Esophagus muscularis mucosa (tissue), 3 donors: ENCODE measurements around the gene CRACDL.

Experiments
- CTCF ChIP-seq, 3 experiments: fragments of 200-600 bp in 2 of 3; fragments of 450-650 bp in 1 of 3; sonication (generic) in 2 of 3; IDR thresholded peaks; one replicate each; pipeline ENCODE4 v1.5.1; 2017 to 2019; ENCODE audit warnings: antibody characterized with exemption in 3 of 3, mild to moderate bottlenecking in 2 of 3, moderate library complexity in 1 of 3
- POLR2AphosphoS5 ChIP-seq, 2 donors: sonication (generic); formaldehyde crosslinking; IDR thresholded peaks; one replicate each; pipeline ENCODE4 v1.6.1; 2017; ENCODE audit warnings: antibody characterized with exemption in 2 of 2

DNA sequence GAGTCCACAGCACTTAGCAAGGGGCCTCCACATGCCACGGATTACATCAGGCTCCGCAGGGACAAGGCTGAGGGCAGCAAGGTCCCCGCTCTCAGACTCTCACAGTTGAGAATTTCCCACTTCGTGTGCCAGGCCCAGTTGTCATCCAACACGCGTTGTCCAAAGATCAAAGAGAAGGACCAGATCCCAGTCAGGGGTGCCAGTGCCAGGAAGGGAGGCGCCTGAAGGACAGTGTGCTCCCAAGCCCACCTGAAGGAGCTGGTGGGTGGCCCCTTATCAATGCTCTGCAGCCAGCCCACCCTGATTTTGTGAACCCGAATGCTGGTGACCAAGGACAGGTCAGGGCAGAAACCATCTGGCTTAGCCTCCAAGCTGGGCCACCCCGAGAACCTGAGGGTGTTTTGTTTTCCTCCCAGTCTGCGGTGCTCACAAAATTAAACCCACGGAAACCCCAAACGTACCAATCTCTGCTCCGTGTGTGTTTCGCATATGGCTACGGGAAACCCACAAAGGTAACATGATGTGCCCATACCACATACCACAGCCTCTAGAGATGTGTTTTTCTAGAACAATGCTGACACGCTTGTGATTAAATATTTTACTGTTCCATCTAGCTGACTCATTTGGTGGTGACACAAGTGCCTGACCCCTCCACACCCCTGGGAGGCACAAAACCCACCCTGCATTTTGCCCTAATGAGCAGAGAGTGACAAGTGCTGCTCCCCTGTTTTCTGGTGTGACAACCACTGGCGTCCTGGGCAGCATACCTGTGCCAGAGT lies 24.5 kb downstream of the CRACDL start:
- TF ChIP-seq CTCF (IDR thresholded peaks at IDR 0.05) (no peak), POLR2AphosphoS5 (IDR thresholded peaks at IDR 0.05) (no peak)
